Thoracic aorta (tissue), 2 donors: ENCODE measurements around the gene MAP3K2. TPM values are rescaled to one million over a fixed set of nuclear protein-coding genes. Genes with fewer than 3 reads are reported as not detected.

ENCODE experiments used
- ATAC-seq: fragments of 150-250 bp; one replicate; pipeline ENCODE4 v1.8.0; 2017; ENCODE audit warnings: low read depth; ENCODE audit not compliant: insufficient number of reproducible peaks, low FRiP score
- DNase-seq: peaks from one replicate; pipeline ENCODE4 v3.0.0-alpha.2; 2020; ENCODE audit warnings: low spot score
- H3K27ac ChIP-seq, 2 donors: fragments of 200-600 bp; sonication (generic); 1 replicate in 1 of 2; 2 replicates in 1 of 2; pipeline ENCODE4 v1.5.1; 2016; ENCODE audit warnings: mild to moderate bottlenecking in 2 of 2, moderate library complexity in 2 of 2
- H3K27me3 ChIP-seq: fragments of 200-600 bp; sonication (generic); replicated peaks from 2 replicates; pipeline ENCODE4 v1.6.0; 2016; ENCODE audit warnings: mild to moderate bottlenecking; ENCODE audit not compliant: insufficient read depth
- H3K36me3 ChIP-seq: fragments of 200-600 bp; sonication (generic); one replicate; pipeline ENCODE4 v1.5.1; 2016
- H3K4me1 ChIP-seq, 2 donors: fragments of 200-600 bp; sonication (generic); 1 replicate in 1 of 2; 2 replicates in 1 of 2; pipeline versions ENCODE4 v1.5.1 to v1.6.0; 2016; ENCODE audit warnings: low read depth in 2 of 2, mild to moderate bottlenecking in 1 of 2; ENCODE audit not compliant: control insufficient read depth in 1 of 2
- H3K4me3 ChIP-seq: fragments of 200-600 bp; sonication (generic); 2 replicates; pipeline ENCODE4 v1.5.1; 2016; ENCODE audit warnings: mild to moderate bottlenecking
- H3K9me3 ChIP-seq: fragments of 200-600 bp; sonication (generic); 2 replicates; pipeline ENCODE4 v1.5.1; 2016
- total RNA-seq, 2 donors: library from RNA; depleted of rRNA; stranded (reverse); fragments of >200 nt; gene quantifications; one replicate each; pipeline versions ENCODE4 v1.1.0 to v1.2.3, GENCODE V29; 2016
- TF ChIP-seq, protein P1 (sequence below): fragments of 200-600 bp; sonication (generic); IDR thresholded peaks from one replicate; pipeline ENCODE4 v1.5.1; 2019; ENCODE audit warnings: antibody characterized with exemption

The MAP3K2 gene
- total RNA-seq, 2 donors from 2014 or later: 67.9 to 107 TPM

DNA sequence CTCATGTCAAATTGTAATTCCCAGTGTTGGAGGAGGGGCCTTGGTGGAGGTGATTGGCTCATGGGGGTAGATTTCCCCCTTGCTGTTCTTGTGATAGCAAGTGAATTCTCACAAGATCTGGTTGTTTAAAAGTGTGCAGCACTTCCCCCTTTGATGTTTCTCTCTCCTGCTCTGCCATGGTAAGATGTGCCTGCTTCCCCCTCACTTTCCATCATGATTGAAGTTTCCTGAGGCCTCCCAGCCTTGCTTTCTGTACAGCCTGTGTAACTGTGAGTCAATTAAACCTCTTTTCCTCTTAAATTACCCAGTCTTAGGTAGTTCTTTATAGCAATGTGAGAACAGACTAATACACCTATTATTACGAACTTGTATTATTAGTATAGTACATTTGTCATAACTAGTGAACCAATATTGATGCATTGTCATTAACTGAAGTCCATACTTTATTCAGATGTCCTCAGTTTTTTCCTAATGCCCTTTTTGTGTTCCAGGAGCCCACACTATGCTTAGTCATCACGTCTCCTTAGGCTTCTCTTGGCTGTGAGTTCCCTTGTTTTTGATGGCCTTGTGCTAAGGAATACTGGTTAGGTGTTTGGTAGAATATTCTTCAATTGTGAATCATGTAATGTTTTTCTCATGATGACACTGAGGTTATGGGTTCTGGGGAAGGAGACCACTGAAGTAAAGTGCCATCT, 4.5 kb upstream of the MAP3K2 start:
- H3K27ac ChIP-seq: peak overlapping the region; percentile 61 to 72
- TF ChIP-seq, protein P1, sequence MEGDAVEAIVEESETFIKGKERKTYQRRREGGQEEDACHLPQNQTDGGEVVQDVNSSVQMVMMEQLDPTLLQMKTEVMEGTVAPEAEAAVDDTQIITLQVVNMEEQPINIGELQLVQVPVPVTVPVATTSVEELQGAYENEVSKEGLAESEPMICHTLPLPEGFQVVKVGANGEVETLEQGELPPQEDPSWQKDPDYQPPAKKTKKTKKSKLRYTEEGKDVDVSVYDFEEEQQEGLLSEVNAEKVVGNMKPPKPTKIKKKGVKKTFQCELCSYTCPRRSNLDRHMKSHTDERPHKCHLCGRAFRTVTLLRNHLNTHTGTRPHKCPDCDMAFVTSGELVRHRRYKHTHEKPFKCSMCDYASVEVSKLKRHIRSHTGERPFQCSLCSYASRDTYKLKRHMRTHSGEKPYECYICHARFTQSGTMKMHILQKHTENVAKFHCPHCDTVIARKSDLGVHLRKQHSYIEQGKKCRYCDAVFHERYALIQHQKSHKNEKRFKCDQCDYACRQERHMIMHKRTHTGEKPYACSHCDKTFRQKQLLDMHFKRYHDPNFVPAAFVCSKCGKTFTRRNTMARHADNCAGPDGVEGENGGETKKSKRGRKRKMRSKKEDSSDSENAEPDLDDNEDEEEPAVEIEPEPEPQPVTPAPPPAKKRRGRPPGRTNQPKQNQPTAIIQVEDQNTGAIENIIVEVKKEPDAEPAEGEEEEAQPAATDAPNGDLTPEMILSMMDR: no peak
- DNase-seq: no peak
- no peak for ATAC-seq
- no peak overlapping the region for H3K4me3 ChIP-seq
- H3K4me1 ChIP-seq: peaks cover 10 to 45% of the 10 kb centered on the region in 2 donors
- no peaks in the 10 kb centered on the region for H3K36me3 ChIP-seq
- H3K27me3 ChIP-seq: no peaks in the 10 kb centered on the region
- no peaks in the 10 kb centered on the region for H3K9me3 ChIP-seq

DNA sequence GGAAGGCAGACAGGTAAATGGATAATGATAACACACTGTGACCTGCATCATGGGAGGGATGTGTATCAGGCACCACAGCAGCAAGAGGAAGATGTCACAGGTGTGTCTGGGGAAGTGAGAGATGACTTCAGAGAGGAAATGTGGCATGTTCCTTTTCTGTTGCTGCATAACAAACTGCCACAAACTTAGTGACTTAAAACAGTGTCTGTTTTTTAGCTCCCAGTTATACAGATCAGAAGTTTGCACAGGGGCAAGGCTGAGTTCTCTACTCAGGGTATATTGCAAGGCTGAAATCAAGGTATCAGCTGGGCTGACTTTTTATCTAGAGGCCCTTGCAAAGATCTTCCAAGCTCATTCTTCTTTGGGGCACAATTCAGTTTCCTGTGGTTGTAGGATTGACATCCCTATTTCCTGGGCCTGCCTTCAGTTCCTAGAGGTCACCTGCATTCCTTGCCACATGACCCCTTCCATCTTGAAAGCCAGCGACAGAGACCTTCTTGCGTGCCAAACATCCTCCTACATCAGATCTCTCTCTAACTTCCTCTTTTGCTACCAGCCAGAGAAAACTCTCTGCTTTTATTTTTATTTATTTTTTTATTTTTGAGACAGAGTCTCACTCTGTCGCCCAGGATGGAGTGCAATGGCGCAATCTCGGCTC, 2.1 kb upstream of the MAP3K2 start:
- Histone ChIP-seq H3K27ac (no peak overlapping the region), H3K27me3 (no peaks in the 10 kb centered on the region), H3K9me3 (no peaks in the 10 kb centered on the region), H3K4me3 (no peak overlapping the region), H3K36me3 (no peaks in the 10 kb centered on the region), H3K4me1 (peaks cover 18 to 56% of the 10 kb centered on the region in 2 donors)
- ATAC-seq: no peak
- TF ChIP-seq, protein P1: no peak
- no peak for DNase-seq

DNA sequence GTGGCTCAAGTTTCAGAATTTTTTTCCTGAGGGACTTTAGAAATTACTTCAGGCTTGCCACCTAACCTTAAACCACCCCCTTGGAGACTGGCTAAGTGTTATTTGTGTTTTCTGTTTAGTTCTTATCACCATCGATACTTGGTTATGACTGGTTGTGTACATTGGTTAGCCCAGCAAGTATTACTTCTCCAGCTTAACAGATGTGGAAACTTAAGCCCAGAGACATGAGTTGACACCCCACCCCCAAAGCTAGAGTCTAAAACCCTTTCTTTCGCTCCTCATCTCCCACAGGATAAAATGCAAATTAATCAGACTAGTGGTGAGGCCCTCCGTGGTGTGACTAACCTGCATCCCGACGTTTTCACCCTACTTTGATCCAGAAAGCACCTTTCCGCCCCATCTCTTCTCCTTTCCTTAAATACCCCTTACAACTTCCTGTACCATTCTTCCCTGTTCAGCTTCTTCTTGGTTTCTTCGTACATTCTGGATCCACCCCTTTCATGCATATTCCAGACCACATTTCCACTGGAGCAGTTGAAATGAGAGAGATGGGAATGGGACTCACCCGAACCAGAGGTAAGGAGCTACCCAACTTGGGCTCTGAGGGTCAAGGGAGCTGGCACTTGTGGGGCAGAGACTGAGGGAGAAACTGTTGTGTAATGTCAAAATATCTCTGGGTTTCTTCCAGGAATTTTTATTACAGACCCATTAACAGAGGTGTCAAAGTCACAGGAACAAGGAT, 819 bp upstream of the MAP3K2 start:
- H3K9me3 ChIP-seq: no peaks in the 10 kb centered on the region
- peaks cover 22 to 58% of the 10 kb centered on the region in 2 donors for H3K4me1 ChIP-seq
- TF ChIP-seq, protein P1: no peak
- no peaks in the 10 kb centered on the region for H3K36me3 ChIP-seq
- H3K27ac ChIP-seq: peak overlapping the region; percentile 82 to 100
- peak overlapping the region; percentile 97 for H3K4me3 ChIP-seq
- H3K27me3 ChIP-seq: no peaks in the 10 kb centered on the region
- ATAC-seq (no peak), DNase-seq (no peak)

DNA sequence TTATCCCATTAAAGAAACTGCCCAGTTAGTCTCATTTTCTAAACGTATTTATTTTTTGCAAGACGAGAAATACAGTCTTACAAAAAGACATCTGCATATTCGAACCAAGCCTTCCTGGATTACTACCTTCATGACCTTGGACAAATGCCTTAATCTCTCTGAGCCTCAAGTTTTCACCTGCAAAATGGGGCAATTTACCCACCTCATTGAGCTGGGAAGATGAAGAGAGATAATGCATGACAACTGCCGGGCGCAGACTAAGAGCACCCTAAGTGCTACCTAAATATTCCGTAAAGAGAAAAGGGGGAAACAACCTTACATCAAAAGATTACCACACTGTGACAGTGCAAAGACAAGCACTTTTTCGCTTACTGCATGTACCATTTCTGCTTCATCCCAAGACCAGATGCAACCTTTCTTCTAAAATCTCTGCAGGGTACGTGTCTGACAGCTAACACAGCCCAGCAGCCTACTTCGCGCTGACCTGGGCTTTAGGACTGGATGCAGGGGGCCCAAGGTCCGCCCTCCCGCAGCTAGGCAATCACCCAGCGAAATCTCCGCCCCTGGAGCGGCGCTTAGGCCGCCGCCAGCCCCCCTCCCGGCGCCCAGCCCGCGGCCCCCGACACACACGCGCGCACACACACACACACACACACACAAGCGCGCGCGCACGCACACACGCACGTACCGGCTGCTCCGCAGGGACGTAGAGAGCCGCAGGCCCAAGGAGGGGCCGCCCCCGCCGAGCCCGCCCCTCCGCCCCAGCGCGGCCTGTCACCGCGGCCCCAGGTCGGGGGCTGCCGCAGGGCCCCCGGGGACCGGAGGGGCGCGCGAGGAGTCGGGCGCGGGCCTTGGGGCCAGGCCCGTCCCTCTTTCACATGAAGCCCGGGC, 766 bp downstream of the MAP3K2 start:
- ATAC-seq: peak; percentile 75
- H3K27me3 ChIP-seq: no peaks in the 10 kb centered on the region
- peaks cover 25 to 61% of the 10 kb centered on the region in 2 donors for H3K4me1 ChIP-seq
- peak overlapping the region; percentile 100 for H3K27ac ChIP-seq
- TF ChIP-seq, protein P1: no peak
- peak overlapping the region; percentile 97 for H3K4me3 ChIP-seq
- no peak for DNase-seq
- no peaks in the 10 kb centered on the region for H3K9me3 ChIP-seq
- no peaks in the 10 kb centered on the region for H3K36me3 ChIP-seq
